Smooth muscle cell (in vitro differentiated cells): Measurements from ENCODE around the gene SPATS1. TPM values are rescaled to one million over a fixed set of nuclear protein-coding genes. Genes with fewer than 3 reads are reported as not detected.
"Not testable (repeated sequence)": the region's sequence is repeated elsewhere in the genome, so short reads cannot be mapped to it uniquely, and the experiment has no call there.

Source experiments
- DNase-seq: peaks from one replicate; lab custom pipeline; 2025; ENCODE audit not compliant: unreplicated experiment; lab: John Stamatoyannopoulos, UW
- H2AFZ ChIP-seq: fragments of 200-600 bp; sonication (generic); 2 replicates; pipeline ENCODE4 v1.6.0; 2016; ENCODE audit warnings: antibody characterized with exemption, low read depth, mild to moderate bottlenecking
- H3F3A ChIP-seq: fragments of 200-600 bp; sonication (generic); 2 replicates; pipeline ENCODE4 v1.6.0; 2017; ENCODE audit warnings: antibody characterized with exemption, low read depth
- H3K27ac ChIP-seq: fragments of 200-600 bp; sonication (generic); 2 replicates; pipeline ENCODE4 v1.5.1; 2016; ENCODE audit warnings: low read depth, mild to moderate bottlenecking
- H3K27me3 ChIP-seq: fragments of 200-600 bp; sonication (generic); 2 replicates; pipeline ENCODE4 v1.6.1; 2016; ENCODE audit warnings: low read depth, mild to moderate bottlenecking
- H3K36me3 ChIP-seq: fragments of 200-600 bp; sonication (generic); 2 replicates; pipeline ENCODE4 v1.5.1; 2016; ENCODE audit warnings: low read depth
- H3K4me1 ChIP-seq: fragments of 200-600 bp; sonication (generic); 2 replicates; pipeline ENCODE4 v1.5.1; 2016; ENCODE audit warnings: low read depth
- H3K4me2 ChIP-seq: fragments of 200-600 bp; sonication (generic); 2 replicates; pipeline ENCODE4 v1.6.0; 2016; ENCODE audit warnings: mild to moderate bottlenecking
- H3K4me3 ChIP-seq: fragments of 200-600 bp; sonication (generic); 2 replicates; pipeline ENCODE4 v1.5.1; 2016; ENCODE audit warnings: mild to moderate bottlenecking
- H3K79me2 ChIP-seq: fragments of 200-600 bp; sonication (generic); 2 replicates; pipeline ENCODE4 v1.6.0; 2016; ENCODE audit warnings: low read depth, mild to moderate bottlenecking
- H3K9ac ChIP-seq: fragments of 200-600 bp; sonication (generic); 2 replicates; pipeline ENCODE4 v1.6.0; 2016; ENCODE audit warnings: low read depth
- H3K9me3 ChIP-seq: fragments of 200-600 bp; sonication (generic); replicated peaks from 2 replicates; pipeline ENCODE4 v1.5.1; 2016; ENCODE audit warnings: low read depth
- H4K20me1 ChIP-seq: fragments of 200-600 bp; sonication (generic); 2 replicates; pipeline ENCODE4 v1.6.0; 2016; ENCODE audit warnings: low read depth
- CTCF ChIP-seq: fragments of 200-600 bp; sonication (generic); IDR thresholded peaks from 2 replicates; pipeline ENCODE4 v1.5.1; 2017; ENCODE audit warnings: borderline replicate concordance, mild to moderate bottlenecking, antibody characterized with exemption; ENCODE audit not compliant: insufficient read depth, poor library complexity, severe bottlenecking
- WGBS: methylation state at CpG from one replicate; pipeline ENCODE4 v1.1.7; 2016; ENCODE audit warnings: low lambda C conversion rate; 5-methylcytosine and 5-hydroxymethylcytosine counted together
- polyA plus RNA-seq: library from polyadenylated mRNA; unstranded; fragments of >200 nt; fragmentation: Nextera tagmentation; extraction: Ambion mirVana; gene quantifications from 2 replicates; pipeline ENCODE4 v1.2.1, GENCODE V29; 2016
- total RNA-seq: library from RNA; depleted of rRNA; stranded (reverse); fragments of >200 nt; gene quantifications from 2 replicates; pipeline ENCODE4 v1.2.3, GENCODE V29; 2014

The SPATS1 gene
- total and polyA plus RNA-seq, 2 experiments from 2014 or later, result not detected

GRCh38 chr6:44316481-44316880 is 26.0 kb upstream of the SPATS1 start:
- no peak for TF ChIP-seq CTCF
- Histone ChIP-seq H3F3A (no peaks in the 10 kb centered on the region), H3K27ac (no peak overlapping the region), H3K9me3 (no peaks in the 10 kb centered on the region), H2AFZ (no peak overlapping the region), H3K4me1 (peaks cover 5% of the 10 kb centered on the region), H3K36me3 (no peaks in the 10 kb centered on the region), H3K27me3 (peaks cover 27% of the 10 kb centered on the region), H3K4me3 (no peak overlapping the region), H3K79me2 (peaks cover 12% of the 10 kb centered on the region), H3K4me2 (no peak overlapping the region), H4K20me1 (no peaks in the 10 kb centered on the region), H3K9ac (no peak overlapping the region)
- WGBS, result 86% methylated on average over 12 of the region's 12 CpGs
- no peak for DNase-seq

GRCh38 chr6:44317136-44317631 is 25.3 kb upstream of the SPATS1 start:
- not testable (repeated sequence) for H3K4me1 ChIP-seq, H3K4me2 ChIP-seq, H4K20me1 ChIP-seq, DNase-seq, H3K36me3 ChIP-seq, H3K27ac ChIP-seq, H3K79me2 ChIP-seq, H3F3A ChIP-seq, H3K9me3 ChIP-seq, H3K4me3 ChIP-seq, H3K9ac ChIP-seq, H2AFZ ChIP-seq
- peaks cover 27% of the 10 kb centered on the region for H3K27me3 ChIP-seq
- 82% methylated on average over 9 of the region's 9 CpGs for WGBS

- Histone ChIP-seq H3K4me1 (no peaks in the 10 kb centered on the region), H3K36me3 (no peaks in the 10 kb centered on the region), H3K27me3 (peaks cover 27% of the 10 kb centered on the region), H3K9me3 (no peaks in the 10 kb centered on the region), H3F3A (no peaks in the 10 kb centered on the region), H3K4me2 (no peak overlapping the region), H3K79me2 (no peaks in the 10 kb centered on the region), H4K20me1 (no peaks in the 10 kb centered on the region), H3K27ac (no peak overlapping the region), H2AFZ (no peak overlapping the region), H3K9ac (no peak overlapping the region), H3K4me3 (no peak overlapping the region)
- 76% methylated on average over 3 of the region's 3 CpGs for WGBS
- no peak for TF ChIP-seq CTCF
- DNase-seq, result no peak
Observed at GRCh38 chr6:44321210-44321609, 21.2 kb upstream of the SPATS1 start.

- Histone ChIP-seq H2AFZ (no peak overlapping the region), H3K4me1 (peaks cover 3% of the 10 kb centered on the region), H3K9me3 (no peaks in the 10 kb centered on the region), H3K79me2 (no peaks in the 10 kb centered on the region), H3K27me3 (peaks cover 24% of the 10 kb centered on the region), H3F3A (no peaks in the 10 kb centered on the region), H4K20me1 (no peaks in the 10 kb centered on the region), H3K27ac (no peak overlapping the region), H3K4me2 (no peak overlapping the region), H3K36me3 (no peaks in the 10 kb centered on the region), H3K4me3 (no peak overlapping the region), H3K9ac (no peak overlapping the region)
- DNase-seq, result no peak
- TF ChIP-seq CTCF, result no peak
Observed at GRCh38 chr6:44327096-44327495, 15.4 kb upstream of the SPATS1 start.
